Measurements from ENCODE around the gene ATP13A2. TPM values are rescaled to one million over a fixed set of nuclear protein-coding genes. Genes with fewer than 3 reads are reported as not detected.

ATP13A2 gene
- total RNA-seq, 1 donor from 2014 or later: 42.1 TPM

- ATAC-seq (no peak), DNase-seq (no peak)
- Histone ChIP-seq H3K36me3 (peaks cover 18% of the 10 kb centered on the region), H3K4me3 (no peak overlapping the region), H3K27ac (no peak overlapping the region), H3K9me3 (no peaks in the 10 kb centered on the region), H3K27me3 (no peaks in the 10 kb centered on the region), H3K4me1 (peaks cover 16% of the 10 kb centered on the region)
- no peak for TF ChIP-seq CTCF (IDR thresholded peaks at IDR 0.05)
- intact Hi-C loops (cut with DNase I): no loop called here
These were observed 40.3 kb upstream of the ATP13A2 start for GRCh38 chr1:17052038-17052437.

GRCh38 chr1:17047924-17048323 lies 36.2 kb upstream of the ATP13A2 start:
- intact Hi-C loops (cut with DNase I): loop anchor here (10.0 kb wide), 1 partner anchor 93 kb away; no protein-coding TSS in a partner anchor
- no peak for TF ChIP-seq CTCF (IDR thresholded peaks at IDR 0.05)
- no peak for ATAC-seq

GRCh38 chr1:17046334-17046657 lies 34.6 kb upstream of the ATP13A2 start:
- no peaks in the 10 kb centered on the region for H3K9me3 ChIP-seq
- no peak for TF ChIP-seq CTCF (IDR thresholded peaks at IDR 0.05)
- no peak for ATAC-seq
- peaks cover 15% of the 10 kb centered on the region for H3K4me1 ChIP-seq
- no peak for DNase-seq
- no peaks in the 10 kb centered on the region for H3K27me3 ChIP-seq
- H3K4me3 ChIP-seq: no peak overlapping the region
- peaks cover 51% of the 10 kb centered on the region for H3K36me3 ChIP-seq
- intact Hi-C loops (cut with DNase I): loop anchor here (10.0 kb wide), 1 partner anchor 91 kb away; no protein-coding TSS in a partner anchor
- no peak overlapping the region for H3K27ac ChIP-seq

More at GRCh38 chr1:17047924-17048323, 36.2 kb upstream of the ATP13A2 start:
- H3K27ac ChIP-seq: no peak overlapping the region
- DNase-seq: no peak
- H3K4me1 ChIP-seq: peaks cover 27% of the 10 kb centered on the region
- no peaks in the 10 kb centered on the region for H3K27me3 ChIP-seq
- no peak overlapping the region for H3K4me3 ChIP-seq
- H3K9me3 ChIP-seq: no peaks in the 10 kb centered on the region
- H3K36me3 ChIP-seq: peaks cover 37% of the 10 kb centered on the region

- peak; percentile 83 for TF ChIP-seq CTCF (IDR thresholded peaks at IDR 0.05)
- no peak for DNase-seq
- Histone ChIP-seq H3K27me3 (no peaks in the 10 kb centered on the region), H3K4me3 (peak overlapping the region; percentile 28), H3K4me1 (peaks cover 15% of the 10 kb centered on the region), H3K36me3 (peaks cover 55% of the 10 kb centered on the region), H3K27ac (no peak overlapping the region), H3K9me3 (no peaks in the 10 kb centered on the region)
- ATAC-seq: peak; percentile 74
- intact Hi-C loops (cut with DNase I): loop anchor here (10.0 kb wide), 1 partner anchor 91 kb away; no protein-coding TSS in a partner anchor
These were observed 34.1 kb upstream of the ATP13A2 start for GRCh38 chr1:17045634-17046333.

GRCh38 chr1:17045150-17045549 lies 33.4 kb upstream of the ATP13A2 start:
- intact Hi-C loops (cut with DNase I): loop anchor here (10.0 kb wide), 1 partner anchor 90 kb away; no protein-coding TSS in a partner anchor
- no peak for TF ChIP-seq CTCF (IDR thresholded peaks at IDR 0.05)
- Histone ChIP-seq H3K36me3 (peaks cover 55% of the 10 kb centered on the region), H3K4me1 (peaks cover 15% of the 10 kb centered on the region), H3K4me3 (no peak overlapping the region), H3K27ac (no peak overlapping the region), H3K9me3 (no peaks in the 10 kb centered on the region), H3K27me3 (no peaks in the 10 kb centered on the region)
- peak; percentile 95 for ATAC-seq
- no peak for DNase-seq
